ENCODE results near the gene STK10.

Gene STK10

GRCh38 chr5:172078726-172079345 lies 109.2 kb downstream of the STK10 start:
- no peak overlapping the region for H3K9ac ChIP-seq (ENCODE audit: low read depth in 1 of 2, low read length in 2 of 2)
- no peaks in the 10 kb centered on the region for H3K27me3 ChIP-seq (ENCODE audit: control insufficient read depth in 2 of 2, insufficient read depth in 2 of 2, low read length in 2 of 2)
- H3K9me3 ChIP-seq (ENCODE audit: control insufficient read depth in 2 of 2, low read length in 2 of 2), result no peaks in the 10 kb centered on the region
- no peak overlapping the region for H3K4me3 ChIP-seq (ENCODE audit: low read length in 2 of 2)
- peaks cover 4% of the 10 kb centered on the region in 2 donors for H3K4me1 ChIP-seq (ENCODE audit: control insufficient read depth in 2 of 2, insufficient read depth in 2 of 2, low read length in 2 of 2)
- H3K36me3 ChIP-seq (ENCODE audit: control insufficient read depth in 2 of 2, insufficient read depth in 2 of 2, low read length in 2 of 2), result peaks cover 22 to 25% of the 10 kb centered on the region in 2 donors
- H3K27ac ChIP-seq (ENCODE audit: low read depth in 2 of 2, low read length in 2 of 2), result no peak overlapping the region

DNA sequence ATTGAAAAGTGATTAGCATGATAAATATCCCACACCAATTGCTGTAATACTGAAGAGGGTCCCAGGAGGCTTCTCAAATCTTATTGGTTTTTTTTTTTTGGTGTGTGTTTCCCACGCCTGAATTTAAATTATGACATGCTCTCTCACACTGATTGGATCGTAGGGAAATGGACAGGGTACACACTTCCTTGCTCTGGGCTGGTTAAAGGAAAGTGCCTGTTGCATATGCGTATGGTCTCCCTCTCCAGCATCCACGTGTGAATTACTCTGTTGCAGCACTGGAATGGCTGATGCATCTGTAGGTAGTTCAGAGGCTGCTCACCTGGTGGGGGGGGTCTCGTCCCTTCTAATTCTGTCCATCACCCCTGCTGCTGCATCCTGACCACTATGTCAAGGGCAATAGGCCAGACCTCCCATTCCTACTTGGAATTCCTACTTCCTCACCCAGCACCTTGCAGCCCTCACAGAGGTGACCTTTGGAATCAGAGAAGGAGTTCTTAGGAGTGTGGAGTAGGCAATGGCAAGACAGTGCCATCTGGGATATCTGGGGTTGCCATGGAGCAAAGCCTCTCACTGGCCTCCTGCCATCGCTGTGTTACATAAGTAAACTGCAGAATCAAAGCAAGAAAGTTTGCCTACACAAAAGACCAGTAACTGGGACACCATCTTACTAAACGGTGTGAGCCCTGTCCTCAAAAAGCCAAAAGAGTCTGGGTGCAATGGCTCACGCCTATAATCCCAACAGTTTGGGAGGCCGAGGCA lies 110.2 kb downstream of the STK10 start:
- no peak overlapping the region for H3K4me3 ChIP-seq (ENCODE audit: low read length in 2 of 2)
- H3K4me1 ChIP-seq (ENCODE audit: control insufficient read depth in 2 of 2, insufficient read depth in 2 of 2, low read length in 2 of 2), result peaks cover 4% of the 10 kb centered on the region in 2 donors
- no peak overlapping the region for H3K27ac ChIP-seq (ENCODE audit: low read depth in 2 of 2, low read length in 2 of 2)
- no peaks in the 10 kb centered on the region for H3K9me3 ChIP-seq (ENCODE audit: control insufficient read depth in 2 of 2, low read length in 2 of 2)
- H3K9ac ChIP-seq (ENCODE audit: low read depth in 1 of 2, low read length in 2 of 2), result no peak overlapping the region
- H3K27me3 ChIP-seq (ENCODE audit: control insufficient read depth in 2 of 2, insufficient read depth in 2 of 2, low read length in 2 of 2), result no peaks in the 10 kb centered on the region
- peaks cover 21 to 23% of the 10 kb centered on the region in 2 donors for H3K36me3 ChIP-seq (ENCODE audit: control insufficient read depth in 2 of 2, insufficient read depth in 2 of 2, low read length in 2 of 2)

GRCh38 chr5:172076761-172077244 lies 111.2 kb downstream of the STK10 start:
- peaks cover 4% of the 10 kb centered on the region in 2 donors for H3K4me1 ChIP-seq (ENCODE audit: control insufficient read depth in 2 of 2, insufficient read depth in 2 of 2, low read length in 2 of 2)
- H3K27ac ChIP-seq (ENCODE audit: low read depth in 2 of 2, low read length in 2 of 2), result no peak overlapping the region
- H3K9ac ChIP-seq (ENCODE audit: low read depth in 1 of 2, low read length in 2 of 2), result no peak overlapping the region
- H3K27me3 ChIP-seq (ENCODE audit: control insufficient read depth in 2 of 2, insufficient read depth in 2 of 2, low read length in 2 of 2), result no peaks in the 10 kb centered on the region
- H3K4me3 ChIP-seq (ENCODE audit: low read length in 2 of 2), result no peak overlapping the region
- peaks cover 11 to 15% of the 10 kb centered on the region in 2 donors for H3K36me3 ChIP-seq (ENCODE audit: control insufficient read depth in 2 of 2, insufficient read depth in 2 of 2, low read length in 2 of 2)
- H3K9me3 ChIP-seq (ENCODE audit: control insufficient read depth in 2 of 2, low read length in 2 of 2), result no peaks in the 10 kb centered on the region

GRCh38 chr5:172075656-172076055 lies 112.4 kb downstream of the STK10 start:
- Histone ChIP-seq H3K9me3 (ENCODE audit: control insufficient read depth in 2 of 2, low read length in 2 of 2) (no peaks in the 10 kb centered on the region), H3K36me3 (ENCODE audit: control insufficient read depth in 2 of 2, insufficient read depth in 2 of 2, low read length in 2 of 2) (peaks cover 5 to 11% of the 10 kb centered on the region in 2 donors), H3K4me3 (ENCODE audit: low read length in 2 of 2) (no peak overlapping the region), H3K27me3 (ENCODE audit: control insufficient read depth in 2 of 2, insufficient read depth in 2 of 2, low read length in 2 of 2) (no peaks in the 10 kb centered on the region), H3K9ac (ENCODE audit: low read depth in 1 of 2, low read length in 2 of 2) (no peak overlapping the region), H3K27ac (ENCODE audit: low read depth in 2 of 2, low read length in 2 of 2) (no peak overlapping the region), H3K4me1 (ENCODE audit: control insufficient read depth in 2 of 2, insufficient read depth in 2 of 2, low read length in 2 of 2) (peaks cover 4% of the 10 kb centered on the region in 2 donors)

DNA sequence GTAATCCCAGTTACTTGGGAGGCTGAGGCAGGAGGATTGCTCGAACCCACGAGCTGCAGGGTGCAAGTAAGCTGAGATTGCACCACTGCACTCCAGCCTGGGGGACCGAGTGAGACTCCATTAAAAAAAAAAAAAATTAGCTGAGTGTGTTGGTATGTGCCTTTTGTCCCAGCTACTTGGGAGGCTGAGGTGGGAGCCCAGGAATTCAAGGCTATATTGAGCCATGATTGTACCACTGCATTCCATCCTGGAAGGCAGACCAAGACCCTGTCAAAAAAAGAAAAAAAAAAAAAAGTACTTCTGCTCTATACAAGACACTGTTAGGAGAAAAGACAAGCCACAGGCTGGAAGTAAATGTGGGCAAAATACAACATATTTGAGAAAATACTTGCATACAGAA lies 113.1 kb downstream of the STK10 start:
- H3K9ac ChIP-seq (ENCODE audit: low read depth in 1 of 2, low read length in 2 of 2), result no peak overlapping the region
- H3K4me3 ChIP-seq (ENCODE audit: low read length in 2 of 2), result no peak overlapping the region
- no peaks in the 10 kb centered on the region for H3K27me3 ChIP-seq (ENCODE audit: control insufficient read depth in 2 of 2, insufficient read depth in 2 of 2, low read length in 2 of 2)
- peaks cover 4% of the 10 kb centered on the region in 2 donors for H3K4me1 ChIP-seq (ENCODE audit: control insufficient read depth in 2 of 2, insufficient read depth in 2 of 2, low read length in 2 of 2)
- H3K27ac ChIP-seq (ENCODE audit: low read depth in 2 of 2, low read length in 2 of 2), result no peak overlapping the region
- H3K36me3 ChIP-seq (ENCODE audit: control insufficient read depth in 2 of 2, insufficient read depth in 2 of 2, low read length in 2 of 2), result peaks cover 0 to 5% of the 10 kb centered on the region in 2 donors
- H3K9me3 ChIP-seq (ENCODE audit: control insufficient read depth in 2 of 2, low read length in 2 of 2), result no peaks in the 10 kb centered on the region

- no peaks in the 10 kb centered on the region for H3K4me1 ChIP-seq (ENCODE audit: control insufficient read depth in 2 of 2, insufficient read depth in 2 of 2, low read length in 2 of 2)
- no peak overlapping the region for H3K9ac ChIP-seq (ENCODE audit: low read depth in 1 of 2, low read length in 2 of 2)
- no peak overlapping the region for H3K4me3 ChIP-seq (ENCODE audit: low read length in 2 of 2)
- H3K9me3 ChIP-seq (ENCODE audit: control insufficient read depth in 2 of 2, low read length in 2 of 2), result no peaks in the 10 kb centered on the region
- H3K27ac ChIP-seq (ENCODE audit: low read depth in 2 of 2, low read length in 2 of 2), result no peak overlapping the region
- peaks cover 0 to 5% of the 10 kb centered on the region in 2 donors for H3K36me3 ChIP-seq (ENCODE audit: control insufficient read depth in 2 of 2, insufficient read depth in 2 of 2, low read length in 2 of 2)
- H3K27me3 ChIP-seq (ENCODE audit: control insufficient read depth in 2 of 2, insufficient read depth in 2 of 2, low read length in 2 of 2), result no peaks in the 10 kb centered on the region
These were observed 116.6 kb downstream of the STK10 start for GRCh38 chr5:172071309-172071875.

DNA sequence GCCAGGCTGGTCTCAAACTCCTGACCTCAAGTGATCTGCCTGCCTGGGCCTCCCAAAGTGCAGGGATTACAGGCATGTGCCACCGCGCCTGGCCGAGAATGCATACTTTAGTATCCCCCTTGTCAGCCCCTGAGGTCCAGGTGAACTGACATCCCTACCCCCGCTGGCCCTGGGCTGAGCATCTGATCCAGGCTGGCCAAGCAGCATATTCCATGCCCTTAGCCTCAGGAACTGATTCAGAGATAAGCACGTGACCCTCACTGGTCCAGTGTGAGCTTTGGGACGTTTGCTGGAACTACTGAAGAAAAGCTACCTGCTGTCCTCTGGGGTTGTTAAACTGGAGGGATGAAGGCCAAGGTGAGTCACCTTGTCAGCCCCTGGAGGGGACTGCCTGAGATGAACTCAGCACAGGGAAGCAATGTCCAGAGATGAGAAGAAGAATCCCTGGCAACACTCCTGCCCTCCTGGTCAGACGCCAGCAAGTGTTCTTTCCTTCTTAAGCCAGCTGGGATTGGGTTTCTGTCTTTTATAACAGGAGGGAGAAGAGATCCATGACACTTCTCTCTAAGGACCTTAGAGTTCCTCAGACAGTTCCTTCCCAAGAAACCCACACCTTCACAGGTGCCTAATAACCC lies 122.5 kb downstream of the STK10 start:
- peaks cover 18 to 21% of the 10 kb centered on the region in 2 donors for H3K36me3 ChIP-seq (ENCODE audit: control insufficient read depth in 2 of 2, insufficient read depth in 2 of 2, low read length in 2 of 2)
- no peaks in the 10 kb centered on the region for H3K27me3 ChIP-seq (ENCODE audit: control insufficient read depth in 2 of 2, insufficient read depth in 2 of 2, low read length in 2 of 2)

GRCh38 chr5:172064766-172065165 lies 123.3 kb downstream of the STK10 start:
- Histone ChIP-seq H3K4me3 (ENCODE audit: low read length in 2 of 2) (no peak overlapping the region), H3K27ac (ENCODE audit: low read depth in 2 of 2, low read length in 2 of 2) (no peak overlapping the region), H3K9me3 (ENCODE audit: control insufficient read depth in 2 of 2, low read length in 2 of 2) (no peaks in the 10 kb centered on the region), H3K4me1 (ENCODE audit: control insufficient read depth in 2 of 2, insufficient read depth in 2 of 2, low read length in 2 of 2) (no peaks in the 10 kb centered on the region), H3K9ac (ENCODE audit: low read depth in 1 of 2, low read length in 2 of 2) (no peak overlapping the region), H3K36me3 (ENCODE audit: control insufficient read depth in 2 of 2, insufficient read depth in 2 of 2, low read length in 2 of 2) (peaks cover 21 to 24% of the 10 kb centered on the region in 2 donors), H3K27me3 (ENCODE audit: control insufficient read depth in 2 of 2, insufficient read depth in 2 of 2, low read length in 2 of 2) (no peaks in the 10 kb centered on the region)

More for the DNA sequence above, 122.5 kb downstream of the STK10 start:
- H3K27ac ChIP-seq (ENCODE audit: low read depth in 2 of 2, low read length in 2 of 2), result no peak overlapping the region
- no peaks in the 10 kb centered on the region for H3K4me1 ChIP-seq (ENCODE audit: control insufficient read depth in 2 of 2, insufficient read depth in 2 of 2, low read length in 2 of 2)
- no peak overlapping the region for H3K9ac ChIP-seq (ENCODE audit: low read depth in 1 of 2, low read length in 2 of 2)
- no peaks in the 10 kb centered on the region for H3K9me3 ChIP-seq (ENCODE audit: control insufficient read depth in 2 of 2, low read length in 2 of 2)
- H3K4me3 ChIP-seq (ENCODE audit: low read length in 2 of 2), result no peak overlapping the region

DNA sequence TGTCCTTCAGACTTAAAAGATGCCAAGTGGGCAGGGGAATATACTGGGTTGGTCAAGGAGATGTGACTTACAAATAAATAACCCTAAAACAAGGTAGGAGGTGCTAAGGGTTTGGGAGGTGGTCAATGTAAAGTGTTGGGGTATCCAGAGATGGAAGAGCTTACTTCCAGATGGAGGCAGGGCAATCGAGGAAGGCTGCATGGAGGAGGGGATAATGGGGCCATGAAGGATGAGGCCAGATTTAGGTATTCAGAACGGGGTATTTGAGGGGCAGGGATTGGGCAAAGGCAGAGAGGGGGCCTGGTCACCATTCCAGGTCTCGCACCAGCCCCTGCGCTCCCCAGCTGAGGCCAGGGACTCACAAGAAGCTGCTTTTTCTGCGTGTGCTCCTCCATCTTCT lies 123.7 kb downstream of the STK10 start:
- H3K9me3 ChIP-seq (ENCODE audit: control insufficient read depth in 2 of 2, low read length in 2 of 2), result no peaks in the 10 kb centered on the region

More for the DNA sequence above, 123.7 kb downstream of the STK10 start:
- no peaks in the 10 kb centered on the region for H3K4me1 ChIP-seq (ENCODE audit: control insufficient read depth in 2 of 2, insufficient read depth in 2 of 2, low read length in 2 of 2)
- H3K27me3 ChIP-seq (ENCODE audit: control insufficient read depth in 2 of 2, insufficient read depth in 2 of 2, low read length in 2 of 2), result no peaks in the 10 kb centered on the region
- H3K36me3 ChIP-seq (ENCODE audit: control insufficient read depth in 2 of 2, insufficient read depth in 2 of 2, low read length in 2 of 2), result peaks cover 24 to 25% of the 10 kb centered on the region in 2 donors
- H3K27ac ChIP-seq (ENCODE audit: low read depth in 2 of 2, low read length in 2 of 2), result no peak overlapping the region
- no peak overlapping the region for H3K9ac ChIP-seq (ENCODE audit: low read depth in 1 of 2, low read length in 2 of 2)
- H3K4me3 ChIP-seq (ENCODE audit: low read length in 2 of 2), result no peak overlapping the region

Data from mucosa of rectum (tissue), 2 donors.